ENCODE data around the gene MAP4K3.

- TF ChIP-seq CTCF (IDR thresholded peaks at IDR 0.05) (no peak), POLR2A (IDR thresholded peaks at IDR 0.05) (no peak)
These were observed 132.9 kb downstream of the MAP4K3 start for GRCh38 chr2:39304200-39304599.
